ENCODE measurements around the gene WAS. TPM values are rescaled to one million over a fixed set of nuclear protein-coding genes. Genes with fewer than 3 reads are reported as not detected.

The WAS gene
- polyA plus RNA-seq, 1 of the 3 experiments (the other 2 are of a cell fraction): 0.30 TPM

GRCh38 chrX:48709522-48710112 lies 26.0 kb downstream of the WAS start (continued):
- no peak for TF ChIP-seq RFX5 (IDR thresholded peaks at IDR 0.05; ENCODE audit: low read length)
- no peak for TF ChIP-seq EP300 (IDR thresholded peaks at IDR 0.05; ENCODE audit: borderline replicate concordance in 1 of 2, low read depth in 1 of 2, low read length in 1 of 2)
- TF ChIP-seq EZH2phosphoT487 (IDR thresholded peaks at IDR 0.05; ENCODE audit: borderline replicate concordance, low read depth): no peak

DNA sequence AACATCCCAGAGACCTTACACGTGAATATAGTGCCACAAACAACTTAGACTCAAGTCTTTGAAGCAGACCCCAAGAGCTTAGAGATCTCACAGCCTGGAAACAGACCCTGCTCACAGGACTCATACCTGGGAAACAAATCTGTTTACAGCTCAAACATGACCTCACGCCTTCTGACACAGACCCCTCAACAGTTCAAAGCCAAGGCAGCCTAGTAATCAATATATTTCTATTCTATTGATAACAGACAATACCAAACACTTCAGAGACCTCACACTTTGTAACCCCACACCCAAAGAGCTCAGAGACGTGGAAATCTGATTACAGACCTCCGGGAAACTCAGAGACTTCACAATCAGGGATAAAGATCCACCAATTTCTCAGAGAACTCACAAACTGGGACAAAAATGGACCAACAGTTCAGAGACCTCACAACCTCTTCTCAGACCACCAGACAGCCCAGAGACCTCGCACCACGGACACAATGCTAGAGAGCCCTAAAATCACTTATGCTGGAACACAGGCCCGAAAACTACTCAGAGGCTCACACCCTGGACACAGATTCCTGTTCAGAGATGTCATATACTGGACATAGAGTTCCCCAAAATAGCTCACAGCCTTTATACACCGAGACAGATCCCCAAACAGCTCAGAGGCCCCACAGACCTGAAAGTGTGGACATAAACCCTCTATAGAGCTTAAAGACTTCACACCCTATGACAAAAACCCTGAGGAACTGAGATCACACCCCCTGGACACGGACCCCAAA lies 27.7 kb downstream of the WAS start:
- H3K9me2 ChIP-seq: no peaks in the 10 kb centered on the region
- CTCF ChIA-PET: no interaction called here
- no peaks in the 10 kb centered on the region for H3F3A ChIP-seq (replicated peaks; ENCODE audit: insufficient read depth)
- no peak overlapping the region for H2AFZ ChIP-seq (ENCODE audit: low read depth)
- H3K9me3 ChIP-seq: no peaks in the 10 kb centered on the region
- no peak overlapping the region for H3K9ac ChIP-seq
- no peak for TF ChIP-seq NFIC (IDR thresholded peaks at IDR 0.05; ENCODE audit: borderline replicate concordance)
- no peak for TF ChIP-seq SIN3A (IDR thresholded peaks at IDR 0.05; ENCODE audit: borderline replicate concordance, low read depth, low read length)
- TF ChIP-seq JUND (IDR thresholded peaks at IDR 0.05): no peak
- H3K4me2 ChIP-seq: no peak overlapping the region
- H3K4me3 ChIP-seq (ENCODE audit: low read depth in 2 of 2, low read length in 1 of 2): no peak overlapping the region
- no peak for DNase-seq
- POLR2A ChIA-PET: no interaction called here
- no peaks in the 10 kb centered on the region for H4K20me1 ChIP-seq (ENCODE audit: insufficient read depth)
- H3K36me3 ChIP-seq (replicated peaks in 1 of 2; ENCODE audit: control insufficient read depth in 1 of 2, insufficient read depth in 2 of 2, low read length in 1 of 2): no peaks in the 10 kb centered on the region
- H3K27me3 ChIP-seq (ENCODE audit: insufficient read depth): no peaks in the 10 kb centered on the region; the same call in 1 of the 2 replicates
- H3K79me2 ChIP-seq (ENCODE audit: insufficient read depth): no peaks in the 10 kb centered on the region
- H3K4me1 ChIP-seq (ENCODE audit: control insufficient read depth in 1 of 2, insufficient read depth in 2 of 2, low read depth in 1 of 2, low read length in 1 of 2): peaks cover 0 to 4% of the 10 kb centered on the region in 2 experiments; a peak in 1 of 4 replicates
- 56% methylated on average over 8 of the region's 9 CpGs for WGBS (ENCODE audit: low lambda C conversion rate)
- no peak overlapping the region for H3K27ac ChIP-seq (ENCODE audit: low read depth in 2 of 2, low read length in 1 of 2)

DNA sequence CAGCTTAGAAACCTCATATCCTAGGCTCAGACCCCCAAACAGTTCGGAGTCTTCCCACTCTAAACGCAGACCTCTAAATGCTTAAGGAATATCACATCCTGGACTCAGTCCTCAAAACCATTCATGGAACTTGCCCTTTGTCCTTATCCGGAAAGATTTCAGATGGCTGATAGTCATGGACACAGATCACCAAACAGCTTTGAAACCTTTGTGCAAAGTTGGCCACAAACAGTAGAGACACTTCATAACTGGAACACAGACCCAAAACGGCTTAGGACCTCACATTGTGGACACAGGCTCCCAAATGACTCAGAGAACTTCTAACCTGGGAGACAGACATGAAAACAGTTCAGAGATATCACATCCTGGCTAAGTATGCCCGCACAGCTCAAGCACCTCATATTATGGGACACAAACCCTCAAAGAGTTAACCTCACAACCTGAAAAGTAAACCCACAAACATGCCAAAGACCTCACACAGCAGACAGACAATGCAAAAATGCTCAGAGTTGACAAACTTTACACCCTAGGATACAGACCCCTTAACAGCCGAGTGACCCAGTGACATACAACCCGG lies 28.4 kb downstream of the WAS start:
- Histone ChIP-seq H3K27ac (ENCODE audit: low read depth in 2 of 2, low read length in 1 of 2) (no peak overlapping the region), H3K4me2 (no peak overlapping the region), H3K27me3 (ENCODE audit: insufficient read depth) (no peaks in the 10 kb centered on the region; the same call in 1 of the 2 replicates), H3K9me2 (no peaks in the 10 kb centered on the region), H3F3A (replicated peaks; ENCODE audit: insufficient read depth) (no peaks in the 10 kb centered on the region), H3K9me3 (no peaks in the 10 kb centered on the region), H2AFZ (ENCODE audit: low read depth) (no peak overlapping the region), H3K36me3 (replicated peaks in 1 of 2; ENCODE audit: control insufficient read depth in 1 of 2, insufficient read depth in 2 of 2, low read length in 1 of 2) (no peaks in the 10 kb centered on the region), H4K20me1 (ENCODE audit: insufficient read depth) (no peaks in the 10 kb centered on the region), H3K4me3 (ENCODE audit: low read depth in 2 of 2, low read length in 1 of 2) (no peak overlapping the region), H3K9ac (no peak overlapping the region), H3K79me2 (ENCODE audit: insufficient read depth) (no peaks in the 10 kb centered on the region), H3K4me1 (ENCODE audit: control insufficient read depth in 1 of 2, insufficient read depth in 2 of 2, low read depth in 1 of 2, low read length in 1 of 2) (peaks cover 0 to 4% of the 10 kb centered on the region in 2 experiments; a peak in 1 of 4 replicates)
- CTCF ChIA-PET: no interaction called here
- DNase-seq: no peak
- TF ChIP-seq, protein P1, sequence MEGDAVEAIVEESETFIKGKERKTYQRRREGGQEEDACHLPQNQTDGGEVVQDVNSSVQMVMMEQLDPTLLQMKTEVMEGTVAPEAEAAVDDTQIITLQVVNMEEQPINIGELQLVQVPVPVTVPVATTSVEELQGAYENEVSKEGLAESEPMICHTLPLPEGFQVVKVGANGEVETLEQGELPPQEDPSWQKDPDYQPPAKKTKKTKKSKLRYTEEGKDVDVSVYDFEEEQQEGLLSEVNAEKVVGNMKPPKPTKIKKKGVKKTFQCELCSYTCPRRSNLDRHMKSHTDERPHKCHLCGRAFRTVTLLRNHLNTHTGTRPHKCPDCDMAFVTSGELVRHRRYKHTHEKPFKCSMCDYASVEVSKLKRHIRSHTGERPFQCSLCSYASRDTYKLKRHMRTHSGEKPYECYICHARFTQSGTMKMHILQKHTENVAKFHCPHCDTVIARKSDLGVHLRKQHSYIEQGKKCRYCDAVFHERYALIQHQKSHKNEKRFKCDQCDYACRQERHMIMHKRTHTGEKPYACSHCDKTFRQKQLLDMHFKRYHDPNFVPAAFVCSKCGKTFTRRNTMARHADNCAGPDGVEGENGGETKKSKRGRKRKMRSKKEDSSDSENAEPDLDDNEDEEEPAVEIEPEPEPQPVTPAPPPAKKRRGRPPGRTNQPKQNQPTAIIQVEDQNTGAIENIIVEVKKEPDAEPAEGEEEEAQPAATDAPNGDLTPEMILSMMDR (IDR thresholded peaks at IDR 0.05): no peak
- TF ChIP-seq RAD21 (IDR thresholded peaks at IDR 0.05; ENCODE audit: low read length): no peak
- POLR2A ChIA-PET: no interaction called here
- WGBS (ENCODE audit: low lambda C conversion rate): 54% methylated on average over 6 of the region's 7 CpGs
